ENCODE results near the gene FRMD5.

GRCh38 chr15:44129911-44130310, 65.2 kb downstream of the FRMD5 start:
- TF ChIP-seq CTCF (IDR thresholded peaks at IDR 0.05) (no peak), POLR2A (IDR thresholded peaks at IDR 0.05) (no peak)
